Smooth muscle cell of the brain vasculature (primary cell): ENCODE measurements around the gene PRKN.

Experiments used
- DNase-seq: peaks from one replicate; pipeline ENCODE4 v3.0.0-alpha.2; 2012; ENCODE audit warnings: low read depth, low spot score

Gene PRKN

GRCh38 chr6:162675503-162675902, 52.1 kb downstream of the PRKN start:
- DNase-seq = no peak

- no peak for DNase-seq
Measured at GRCh38 chr6:162674452-162674851, 53.1 kb downstream of the PRKN start.

- no peak for DNase-seq
Measured at GRCh38 chr6:162671580-162672165, 55.9 kb downstream of the PRKN start.

GRCh38 chr6:162670345-162670744, 57.2 kb downstream of the PRKN start:
- no peak for DNase-seq

- no peak for DNase-seq
Measured at GRCh38 chr6:162666246-162666645, 61.3 kb downstream of the PRKN start.

GRCh38 chr6:162653808-162654207, 73.8 kb downstream of the PRKN start:
- no peak for DNase-seq

GRCh38 chr6:162651505-162651904, 76.1 kb downstream of the PRKN start:
- no peak for DNase-seq

GRCh38 chr6:162649271-162649670, 78.3 kb downstream of the PRKN start:
- no peak for DNase-seq

- no peak for DNase-seq
Measured at GRCh38 chr6:162644153-162644552, 83.4 kb downstream of the PRKN start.

- DNase-seq = no peak
Measured at GRCh38 chr6:162640756-162641155, 86.8 kb downstream of the PRKN start.

- no peak for DNase-seq
Measured at GRCh38 chr6:162639951-162640350, 87.6 kb downstream of the PRKN start.

GRCh38 chr6:162638931-162639574, 88.5 kb downstream of the PRKN start:
- DNase-seq = no peak

GRCh38 chr6:162637317-162637716, 90.2 kb downstream of the PRKN start:
- DNase-seq = no peak

GRCh38 chr6:162636167-162636566, 91.4 kb downstream of the PRKN start:
- DNase-seq = no peak

- no peak for DNase-seq
Measured at GRCh38 chr6:162631546-162631945, 96.0 kb downstream of the PRKN start.

GRCh38 chr6:162630069-162630468, 97.5 kb downstream of the PRKN start:
- no peak for DNase-seq

- no peak for DNase-seq
Measured at GRCh38 chr6:162627825-162628224, 99.7 kb downstream of the PRKN start.

GRCh38 chr6:162627362-162627761, 100.2 kb downstream of the PRKN start:
- DNase-seq = no peak

- DNase-seq = no peak
Measured at GRCh38 chr6:162626869-162627268, 100.7 kb downstream of the PRKN start.

- no peak for DNase-seq
Measured at GRCh38 chr6:162625846-162626540, 101.6 kb downstream of the PRKN start.

- DNase-seq = no peak
Measured at GRCh38 chr6:162622572-162622971, 105.0 kb downstream of the PRKN start.

GRCh38 chr6:162621246-162621645, 106.3 kb downstream of the PRKN start:
- DNase-seq = no peak

- no peak for DNase-seq
Measured at GRCh38 chr6:162620073-162620472, 107.5 kb downstream of the PRKN start.
